Peyer's patch (tissue), 4 donors: ENCODE results near the gene UBE3B. TPM values are rescaled to one million over a fixed set of nuclear protein-coding genes. Genes with fewer than 3 reads are reported as not detected.

Experiments
- DNase-seq, 3 donors: peaks; one replicate each; pipeline ENCODE4 v3.0.0-alpha.2; 2017 to 2019
- H3K27ac ChIP-seq, 4 donors: fragments of 200-600 bp; sonication (generic); one replicate each; pipeline ENCODE4 v1.5.1; 2016 to 2019
- H3K27me3 ChIP-seq, 2 donors: fragments of 200-600 bp; sonication (generic); one replicate each; pipeline ENCODE4 v1.5.1; 2019
- H3K36me3 ChIP-seq, 3 donors: fragments of 200-600 bp; sonication (generic); one replicate each; pipeline ENCODE4 v1.5.1; 2016 to 2019
- H3K4me1 ChIP-seq, 4 donors: fragments of 200-600 bp; sonication (generic); one replicate each; pipeline ENCODE4 v1.5.1; 2016 to 2019
- H3K4me3 ChIP-seq, 4 donors: fragments of 200-600 bp; sonication (generic); 1 replicate in 3 of 4; 2 replicates in 1 of 4; pipeline ENCODE4 v1.5.1; 2016 to 2019; ENCODE audit warnings: mild to moderate bottlenecking in 1 of 4
- H3K9me3 ChIP-seq, 4 donors: fragments of 200-600 bp; sonication (generic); one replicate each; pipeline ENCODE4 v1.5.1; 2016 to 2019; ENCODE audit warnings: mild to moderate bottlenecking in 1 of 4
- CTCF ChIP-seq, 6 experiments: fragments of 450-650 bp in 4 of 6; fragments of 200-600 bp in 2 of 6; sonication (generic) in 1 of 6; IDR thresholded peaks; one replicate each; pipeline ENCODE4 v1.5.1; 2017 to 2019; ENCODE audit warnings: antibody characterized with exemption in 6 of 6, mild to moderate bottlenecking in 3 of 6, moderate library complexity in 1 of 6
- POLR2A ChIP-seq, 2 donors: fragments of 450-650 bp; IDR thresholded peaks; one replicate each; pipeline ENCODE4 v1.5.1; 2017; ENCODE audit warnings: antibody characterized with exemption in 2 of 2, mild to moderate bottlenecking in 2 of 2, moderate library complexity in 2 of 2
- total RNA-seq, 4 donors: library from RNA; depleted of rRNA; stranded (reverse); fragments of >200 nt; gene quantifications; one replicate each; pipeline ENCODE4 v1.1.0, GENCODE V29; 2016

The UBE3B gene
- total RNA-seq, 4 donors from 2014 or later = 43.8 to 77.0 (median 57.3) TPM

- Histone ChIP-seq H3K4me3 (no peak overlapping the region), H3K27me3 (no peaks in the 10 kb centered on the region), H3K27ac (no peak overlapping the region), H3K9me3 (no peaks in the 10 kb centered on the region), H3K36me3 (peaks cover 0 to 59% (median 0%) of the 10 kb centered on the region in 3 donors), H3K4me1 (peaks cover 0 to 12% (median 2%) of the 10 kb centered on the region in 4 donors)
- DNase-seq = no peak
- TF ChIP-seq POLR2A (IDR thresholded peaks at IDR 0.05) (no peak), CTCF (IDR thresholded peaks at IDR 0.05) (no peak)
Measured at GRCh38 chr12:109483346-109483745, 5.9 kb downstream of the UBE3B start.

GRCh38 chr12:109485201-109485600, 7.8 kb downstream of the UBE3B start:
- no peak for DNase-seq
- H3K9me3 ChIP-seq = no peaks in the 10 kb centered on the region
- no peaks in the 10 kb centered on the region for H3K4me1 ChIP-seq
- no peak overlapping the region for H3K27ac ChIP-seq
- no peaks in the 10 kb centered on the region for H3K27me3 ChIP-seq
- H3K4me3 ChIP-seq = no peak overlapping the region
- TF ChIP-seq CTCF (IDR thresholded peaks at IDR 0.05) (no peak), POLR2A (IDR thresholded peaks at IDR 0.05) (no peak)
- H3K36me3 ChIP-seq = peaks cover 0 to 78% (median 0%) of the 10 kb centered on the region in 3 donors

- no peaks in the 10 kb centered on the region for H3K4me1 ChIP-seq
- no peaks in the 10 kb centered on the region for H3K9me3 ChIP-seq
- no peak overlapping the region for H3K27ac ChIP-seq
- TF ChIP-seq POLR2A (IDR thresholded peaks at IDR 0.05) = no peak
- no peak for TF ChIP-seq CTCF (IDR thresholded peaks at IDR 0.05)
- peaks cover 0 to 94% (median 0%) of the 10 kb centered on the region in 3 donors for H3K36me3 ChIP-seq
- no peaks in the 10 kb centered on the region for H3K27me3 ChIP-seq
- no peak for DNase-seq
- H3K4me3 ChIP-seq = no peak overlapping the region
Measured at GRCh38 chr12:109487181-109488050, 10.0 kb downstream of the UBE3B start.

- TF ChIP-seq POLR2A (IDR thresholded peaks at IDR 0.05) (no peak), CTCF (IDR thresholded peaks at IDR 0.05) (no peak)
- no peak for DNase-seq
- Histone ChIP-seq H3K4me3 (no peak overlapping the region), H3K36me3 (peaks cover 0 to 89% (median 0%) of the 10 kb centered on the region in 3 donors), H3K27ac (no peak overlapping the region), H3K27me3 (no peaks in the 10 kb centered on the region), H3K9me3 (no peaks in the 10 kb centered on the region), H3K4me1 (no peaks in the 10 kb centered on the region)
Measured at GRCh38 chr12:109488051-109488665, 10.7 kb downstream of the UBE3B start.

GRCh38 chr12:109489016-109489954, 11.9 kb downstream of the UBE3B start:
- Histone ChIP-seq H3K4me3 (no peak overlapping the region), H3K27me3 (no peaks in the 10 kb centered on the region), H3K36me3 (peaks cover 0 to 89% (median 0%) of the 10 kb centered on the region in 3 donors), H3K4me1 (no peaks in the 10 kb centered on the region), H3K27ac (no peak overlapping the region), H3K9me3 (no peaks in the 10 kb centered on the region)
- TF ChIP-seq CTCF (IDR thresholded peaks at IDR 0.05) (no peak), POLR2A (IDR thresholded peaks at IDR 0.05) (no peak)
- DNase-seq = no peak
